Naive thymus-derived CD4-positive, alpha-beta T cell (primary cell): ENCODE measurements around the gene SYCE3. TPM values are rescaled to one million over a fixed set of nuclear protein-coding genes. Genes with fewer than 3 reads are reported as not detected.
A peak's percentile ranks its signal among the peaks of the same experiment; 100 is the strongest.

Experiments
- ATAC-seq: fragments of 150-1000 bp; cut with Tn5 transposase; 2 replicates; pipeline ENCODE4 v1.10.0; 2021; ENCODE audit warnings: mild to moderate bottlenecking, moderate library complexity
- CTCF ChIA-PET: fragments of 350-600 bp; sonication (Branson Sonifier 250); formaldehyde crosslinking; loops from one replicate; lab custom pipeline; 2021; ENCODE audit warnings: antibody characterized with exemption; lab: Charles Lee
- POLR2A ChIA-PET: fragments of 350-600 bp; sonication (Branson Sonifier 250); formaldehyde crosslinking; loops from one replicate; lab custom pipeline; 2021; ENCODE audit warnings: antibody characterized with exemption, inconsistent platforms; lab: Charles Lee
- DNase-seq, 9 donors: peaks; one replicate each; pipeline versions ENCODE4 v3.0.0 to v3.0.0-alpha.2; 2020 to 2022; ENCODE audit warnings: mixed read lengths in 1 of 9
- H3K27ac ChIP-seq: one replicate; pipeline ENCODE4 v1.7.0; 2013; ENCODE audit warnings: mild to moderate bottlenecking, low read depth, low read length, moderate library complexity
- H3K27me3 ChIP-seq, 2 donors: one replicate each; pipeline ENCODE4 v1.7.0; 2013; ENCODE audit warnings: low read length in 2 of 2, mild to moderate bottlenecking in 2 of 2, moderate library complexity in 2 of 2; ENCODE audit not compliant: control insufficient read depth in 2 of 2, insufficient read depth in 2 of 2
- H3K36me3 ChIP-seq, 3 experiments: 1 replicate in 2 of 3; 2 replicates in 1 of 3; pipeline ENCODE4 v1.7.0; 2013; ENCODE audit warnings: low read length in 3 of 3, mild to moderate bottlenecking in 3 of 3, moderate library complexity in 1 of 3; ENCODE audit not compliant: insufficient read depth in 3 of 3, control insufficient read depth in 2 of 3
- H3K4me1 ChIP-seq, 2 donors: one replicate each; pipeline ENCODE4 v1.7.0; 2013; ENCODE audit warnings: low read length in 2 of 2, mild to moderate bottlenecking in 2 of 2, moderate library complexity in 1 of 2; ENCODE audit not compliant: control insufficient read depth in 2 of 2, insufficient read depth in 2 of 2
- H3K4me3 ChIP-seq: 2 replicates; pipeline ENCODE4 v1.7.0; 2013; ENCODE audit warnings: mild to moderate bottlenecking, low read length
- H3K9me3 ChIP-seq, 3 experiments: 1 replicate in 2 of 3; 2 replicates in 1 of 3; pipeline ENCODE4 v1.7.0; 2013; ENCODE audit warnings: low read length in 3 of 3; ENCODE audit not compliant: control insufficient read depth in 2 of 3
- H3K27ac Mint-ChIP-seq, 9 donors: one replicate each; pipeline ENCODE4 v1.8.0; 2020 to 2022; ENCODE audit warnings: mixed read lengths in 9 of 9, mild to moderate bottlenecking in 8 of 9, moderate library complexity in 5 of 9, inconsistent platforms in 2 of 9
- H3K27me3 Mint-ChIP-seq, 5 donors: one replicate each; pipeline ENCODE4 v1.8.0; 2021 to 2022; ENCODE audit warnings: mixed read lengths in 5 of 5, mild to moderate bottlenecking in 1 of 5
- H3K36me3 Mint-ChIP-seq, 5 donors: one replicate each; pipeline ENCODE4 v1.8.0; 2020 to 2022; ENCODE audit warnings: mixed read lengths in 5 of 5, mild to moderate bottlenecking in 3 of 5, inconsistent platforms in 1 of 5
- H3K4me1 Mint-ChIP-seq, 7 donors: one replicate each; pipeline ENCODE4 v1.8.0; 2020 to 2022; ENCODE audit warnings: mixed read lengths in 7 of 7, mild to moderate bottlenecking in 3 of 7, inconsistent platforms in 1 of 7
- H3K4me3 Mint-ChIP-seq, 10 donors: one replicate each; pipeline ENCODE4 v1.8.0; 2020 to 2022; ENCODE audit warnings: mild to moderate bottlenecking in 10 of 10, mixed read lengths in 10 of 10, moderate library complexity in 6 of 10, inconsistent platforms in 2 of 10
- H3K9me3 Mint-ChIP-seq, 11 donors: one replicate each; pipeline ENCODE4 v1.8.0; 2020 to 2022; ENCODE audit warnings: mixed read lengths in 11 of 11, mild to moderate bottlenecking in 4 of 11, inconsistent platforms in 1 of 11, moderate library complexity in 1 of 11
- intact Hi-C, 2 donors: fragments of 100-400 bp; cut with micrococcal nuclease; formaldehyde crosslinking; loops; one replicate each; pipeline ENCODE4 v1.15.1; 2023
- polyA plus RNA-seq, 2 donors: library from polyadenylated mRNA; unstranded; fragments of 300-500 nt; fragmentation: Illumina TruSeq; gene quantifications; one replicate each; pipeline ENCODE4 v1.2.3, GENCODE V29; 2021
- total RNA-seq, 6 experiments: library from RNA in 5 of 6; stranded (reverse) in 5 of 6; gene quantifications; 1 replicate in 5 of 6; 2 replicates in 1 of 6; pipeline ENCODE4 v1.2.3 and lab custom pipeline; 2021 to 2026

SYCE3 gene
- total and polyA plus RNA-seq, 7 experiments from 2014 or later: not detected

DNA sequence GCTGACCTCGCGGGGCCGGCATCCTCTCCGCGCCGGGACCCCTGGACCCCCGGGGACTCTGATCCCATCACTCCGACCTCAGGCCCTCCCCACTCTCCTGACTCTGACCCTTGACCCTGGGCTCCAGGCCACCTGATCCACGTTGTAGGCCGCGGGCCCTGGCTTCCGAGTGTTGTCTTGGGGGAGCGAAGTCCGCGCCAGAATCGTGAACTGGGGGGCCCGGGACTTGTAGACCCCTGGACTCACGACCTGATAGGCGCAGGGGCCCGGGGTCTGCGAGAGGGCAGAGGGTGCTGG is 32.2 kb downstream of the SYCE3 start:
- ChIA-PET POLR2A (interaction anchor here (0.6 to 2.4 kb wide), 3 partner anchors 9 to 33 kb away, joined by 5 to 16 read pairs (median 9); partner anchors contain the start of gene SYCE3), CTCF (no interaction called here)
- H3K27me3 ChIP-seq: no peaks in the 10 kb centered on the region
- H3K36me3 Mint-ChIP-seq: peaks cover 0 to 23% (median 0%) of the 10 kb centered on the region in 5 donors
- peaks cover 0 to 5% (median 0%) of the 10 kb centered on the region in 5 donors for H3K27me3 Mint-ChIP-seq
- H3K4me1 Mint-ChIP-seq: peaks cover 0 to 49% (median 30%) of the 10 kb centered on the region in 7 donors
- H3K27ac ChIP-seq: peak overlapping the region; percentile 84
- ATAC-seq (no peak), DNase-seq (peak in 1 of 9 donors; percentile 65)
- peak overlapping the region; percentile 45 to 96 (median 86) for H3K4me3 Mint-ChIP-seq
- no peaks in the 10 kb centered on the region for H3K9me3 Mint-ChIP-seq
- no peaks in the 10 kb centered on the region for H3K9me3 ChIP-seq
- H3K36me3 ChIP-seq: no peaks in the 10 kb centered on the region
- H3K4me3 ChIP-seq: peak overlapping the region; percentile 86
- H3K4me1 ChIP-seq: peaks cover 5 to 14% of the 10 kb centered on the region in 2 donors
- peak overlapping the region in 6 of 9 donors; percentile 81 to 100 (median 91) for H3K27ac Mint-ChIP-seq
- intact Hi-C loops: loop anchor here in 1 of 2 donors (1.0 to 10.0 kb wide), 3 partner anchors 14 to 566 kb away; partner anchors contain the start of genes KLHDC7B, NCAPH2 and PIM3

- POLR2A ChIA-PET: interaction anchor here (0.6 to 7.1 kb wide), 7 partner anchors 9 to 98 kb away, joined by 3 to 127 read pairs (median 77); partner anchors contain the start of genes ARSA, LMF2 and NCAPH2
- peaks cover 5 to 14% of the 10 kb centered on the region in 2 donors for H3K4me1 ChIP-seq
- peaks cover 0 to 49% (median 30%) of the 10 kb centered on the region in 7 donors for H3K4me1 Mint-ChIP-seq
- H3K36me3 ChIP-seq: no peaks in the 10 kb centered on the region
- peak within 1 kb of the TSS; percentile 84 for H3K27ac ChIP-seq
- intact Hi-C loops: loop anchor here (1.0 to 10.0 kb wide), 6 partner anchors 15 to 565 kb away; partner anchors contain the start of genes HDAC10 (in 1 of the 2), KLHDC7B (in 1 of the 2), NCAPH2 (in 1 of the 2) and PIM3 (in 1 of the 2)
- DNase-seq (peak in 4 of 9 donors; percentile 33 to 89 (median 52)), ATAC-seq (peak; percentile 23)
- no peaks in the 10 kb centered on the region for H3K27me3 ChIP-seq
- H3K27me3 Mint-ChIP-seq: peaks cover 0 to 5% (median 0%) of the 10 kb centered on the region in 5 donors
- H3K9me3 Mint-ChIP-seq: no peaks in the 10 kb centered on the region
- H3K4me3 ChIP-seq: peak within 1 kb of the TSS; percentile 86
- CTCF ChIA-PET: interaction anchor here (1.0 to 1.1 kb wide), 2 partner anchors 33 to 91 kb away, joined by 3 read pairs; partner anchors contain the start of gene SYCE3
- H3K36me3 Mint-ChIP-seq: peaks cover 0 to 23% (median 0%) of the 10 kb centered on the region in 5 donors
- no peaks in the 10 kb centered on the region for H3K9me3 ChIP-seq
- peak within 1 kb of the TSS; percentile 80 to 96 (median 87) for H3K4me3 Mint-ChIP-seq
- H3K27ac Mint-ChIP-seq: peak within 1 kb of the TSS in 7 of 9 donors; percentile 84 to 100 (median 92)
These were observed 32.7 kb downstream of the SYCE3 start, which contains the start of gene TYMP for GRCh38 chr22:50529897-50530579. Gene TYMP, minus strand, starts transcription at chr22:50530012. Its CDS starts 303 bp downstream, at chr22:50529709.

- Mint-ChIP-seq H3K27me3 (peaks cover 0 to 7% (median 0%) of the 10 kb centered on the region in 5 donors), H3K27ac (peak overlapping the region in 5 of 9 donors; percentile 48 to 90 (median 72)), H3K4me1 (peaks cover 5 to 51% (median 34%) of the 10 kb centered on the region in 7 donors), H3K36me3 (peaks cover 0 to 27% (median 0%) of the 10 kb centered on the region in 5 donors), H3K4me3 (peak overlapping the region in 4 of 10 donors; percentile 26 to 92 (median 62)), H3K9me3 (no peaks in the 10 kb centered on the region)
- peak overlapping the region; percentile 20 for H3K4me3 ChIP-seq
- intact Hi-C loops: loop anchor here (5.0 kb wide), 3 partner anchors 57 to 337 kb away; partner anchors contain the start of gene HDAC10 (in 1 of the 2)
- H3K27ac ChIP-seq: peak overlapping the region; percentile 84
- ChIA-PET POLR2A (interaction anchor here (0.6 to 7.1 kb wide), 7 partner anchors 10 to 99 kb away, joined by 3 to 127 read pairs (median 77); partner anchors contain the start of genes ARSA, LMF2 and NCAPH2), CTCF (interaction anchor here (1.0 to 1.1 kb wide), 2 partner anchors 34 to 92 kb away, joined by 3 read pairs; partner anchors contain the start of gene SYCE3)
- DNase-seq: peak in 1 of 9 donors; percentile 19
- no peak for ATAC-seq
- H3K27me3 ChIP-seq: no peaks in the 10 kb centered on the region
- peaks cover 9 to 19% of the 10 kb centered on the region in 2 donors for H3K4me1 ChIP-seq
- no peaks in the 10 kb centered on the region for H3K9me3 ChIP-seq
- H3K36me3 ChIP-seq: no peaks in the 10 kb centered on the region
These were observed 33.3 kb downstream of the SYCE3 start for GRCh38 chr22:50529416-50529896.

GRCh38 chr22:50528682-50529415 is 33.9 kb downstream of the SYCE3 start:
- no peak overlapping the region for H3K4me3 ChIP-seq
- DNase-seq: no peak

GRCh38 chr22:50527921-50528681 is 34.6 kb downstream of the SYCE3 start:
- Histone ChIP-seq H3K9me3 (no peaks in the 10 kb centered on the region), H3K4me1 (peaks cover 14 to 23% of the 10 kb centered on the region in 2 donors), H3K27me3 (no peaks in the 10 kb centered on the region), H3K36me3 (peaks cover 0 to 8% (median 4%) of the 10 kb centered on the region in 3 experiments), H3K4me3 (no peak overlapping the region), H3K27ac (peak overlapping the region; percentile 27)
- peak overlapping the region; percentile 57 to 90 (median 81) for H3K27ac Mint-ChIP-seq
- no peak for DNase-seq
- CTCF ChIA-PET: interaction anchor here (1.6 to 1.7 kb wide), 2 partner anchors 12 to 93 kb away, joined by 4 to 6 read pairs; no protein-coding TSS in a partner anchor
- peaks cover 8 to 40% (median 32%) of the 10 kb centered on the region in 7 donors for H3K4me1 Mint-ChIP-seq
- H3K36me3 Mint-ChIP-seq: peaks cover 0 to 31% (median 0%) of the 10 kb centered on the region in 5 donors
- no peak for ATAC-seq
- intact Hi-C loops: loop anchor here (1.0 to 5.0 kb wide), 4 partner anchors 55 to 336 kb away; partner anchors contain the start of gene HDAC10 (in 1 of the 2)
- POLR2A ChIA-PET: interaction anchor here (0.6 to 7.1 kb wide), 7 partner anchors 11 to 297 kb away, joined by 3 to 127 read pairs (median 77); partner anchors contain the start of genes KLHDC7B, LMF2 and NCAPH2
- H3K27me3 Mint-ChIP-seq: peaks cover 0 to 8% (median 0%) of the 10 kb centered on the region in 5 donors
- no peaks in the 10 kb centered on the region for H3K9me3 Mint-ChIP-seq
- H3K4me3 Mint-ChIP-seq: peak overlapping the region; percentile 53 to 92 (median 68)

More at GRCh38 chr22:50528682-50529415, 33.9 kb downstream of the SYCE3 start:
- H3K36me3 Mint-ChIP-seq: peaks cover 0 to 29% (median 0%) of the 10 kb centered on the region in 5 donors
- H3K4me1 ChIP-seq: peaks cover 14 to 23% of the 10 kb centered on the region in 2 donors
- intact Hi-C loops: loop anchor here (5.0 kb wide), 3 partner anchors 57 to 337 kb away; partner anchors contain the start of gene HDAC10 (in 1 of the 2)
- ChIA-PET POLR2A (interaction anchor here (0.6 to 7.1 kb wide), 9 partner anchors 10 to 297 kb away, joined by 3 to 127 read pairs (median 6); partner anchors contain the start of genes ARSA, KLHDC7B, LMF2 and NCAPH2), CTCF (interaction anchor here (1.1 to 1.7 kb wide), 3 partner anchors 11 to 93 kb away, joined by 3 to 6 read pairs (median 4); partner anchors contain the start of gene SYCE3)
- no peak overlapping the region for H3K27ac ChIP-seq
- peaks cover 0 to under 1% (median 0%) of the 10 kb centered on the region in 3 experiments for H3K36me3 ChIP-seq
- no peaks in the 10 kb centered on the region for H3K9me3 Mint-ChIP-seq
- ATAC-seq: no peak
- H3K9me3 ChIP-seq: no peaks in the 10 kb centered on the region
- peak overlapping the region in 6 of 9 donors; percentile 28 to 90 (median 79) for H3K27ac Mint-ChIP-seq
- peaks cover 0 to 8% (median 0%) of the 10 kb centered on the region in 5 donors for H3K27me3 Mint-ChIP-seq
- no peaks in the 10 kb centered on the region for H3K27me3 ChIP-seq
- H3K4me1 Mint-ChIP-seq: peaks cover 8 to 48% (median 32%) of the 10 kb centered on the region in 7 donors
- peak overlapping the region in 9 of 10 donors; percentile 42 to 92 (median 58) for H3K4me3 Mint-ChIP-seq
